ENCODE measurements around the gene DAG1.
A peak's percentile ranks its signal among the peaks of the same experiment; 100 is the strongest.

Gene DAG1

DNA sequence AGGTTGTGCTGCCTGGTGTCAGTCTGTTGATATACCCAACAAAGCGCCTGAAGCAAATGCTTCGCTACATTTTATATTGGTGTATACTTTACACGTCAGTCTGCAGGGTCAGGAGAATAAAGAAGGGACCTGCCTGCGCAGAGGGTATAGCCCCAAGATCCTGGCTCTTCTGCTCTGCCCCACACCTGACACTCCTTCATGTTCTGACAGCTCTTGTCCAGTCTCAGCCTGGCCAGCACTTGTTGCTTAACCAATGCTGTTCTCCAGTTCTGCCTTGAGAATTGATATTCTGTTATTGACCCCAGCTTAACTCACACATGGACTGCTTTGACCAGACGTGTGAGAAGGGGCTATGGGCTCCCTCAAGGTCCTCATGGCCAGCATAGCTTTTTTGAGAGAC is 48.4 kb downstream of the DAG1 start:
- no peak for DNase-seq (ENCODE audit: low spot score)

DNA sequence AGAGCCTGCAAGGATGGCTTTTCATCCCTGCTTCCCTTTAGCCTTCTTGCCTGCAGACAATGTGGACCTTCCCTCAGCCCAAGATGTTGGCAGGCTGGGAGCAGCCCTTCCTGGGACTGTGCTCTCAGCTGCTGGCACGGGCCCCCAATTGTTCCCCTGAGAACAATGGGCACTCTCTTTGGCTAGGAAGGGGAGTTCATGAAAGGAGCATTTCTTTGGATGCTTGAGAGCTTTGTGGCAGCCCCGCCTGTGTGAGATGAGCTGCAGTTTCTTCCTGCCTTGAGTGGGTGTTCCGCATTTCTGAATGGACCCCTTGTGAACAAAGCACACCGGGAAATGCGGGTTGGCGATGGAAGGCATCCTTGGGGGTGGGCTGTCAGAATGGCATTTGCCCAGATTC is 49.2 kb downstream of the DAG1 start:
- DNase-seq (ENCODE audit: low spot score) = no peak

DNA sequence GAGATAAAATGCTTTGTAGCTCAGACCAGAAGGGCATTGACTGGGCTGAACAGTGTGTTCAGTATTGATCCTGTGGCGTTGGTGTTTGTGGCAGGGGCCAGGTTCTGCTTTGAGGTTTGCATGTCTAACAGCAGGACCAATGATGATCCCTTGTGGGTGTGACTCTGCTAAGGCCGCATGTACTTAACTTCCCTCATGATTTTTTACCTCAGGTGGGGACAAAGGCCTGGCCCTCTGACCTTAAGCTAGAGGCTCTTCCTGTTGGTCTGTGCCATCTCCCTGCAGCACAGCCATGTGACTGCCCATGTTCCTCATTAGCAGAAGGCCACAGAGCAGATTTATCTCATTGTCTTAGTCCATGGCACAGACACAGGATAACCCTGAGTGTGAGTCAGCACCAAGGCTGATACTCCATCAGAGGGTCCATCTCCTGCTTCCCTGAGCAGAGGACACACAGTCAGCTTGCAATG is 49.9 kb downstream of the DAG1 start:
- no peak for DNase-seq (ENCODE audit: low spot score)

DNA sequence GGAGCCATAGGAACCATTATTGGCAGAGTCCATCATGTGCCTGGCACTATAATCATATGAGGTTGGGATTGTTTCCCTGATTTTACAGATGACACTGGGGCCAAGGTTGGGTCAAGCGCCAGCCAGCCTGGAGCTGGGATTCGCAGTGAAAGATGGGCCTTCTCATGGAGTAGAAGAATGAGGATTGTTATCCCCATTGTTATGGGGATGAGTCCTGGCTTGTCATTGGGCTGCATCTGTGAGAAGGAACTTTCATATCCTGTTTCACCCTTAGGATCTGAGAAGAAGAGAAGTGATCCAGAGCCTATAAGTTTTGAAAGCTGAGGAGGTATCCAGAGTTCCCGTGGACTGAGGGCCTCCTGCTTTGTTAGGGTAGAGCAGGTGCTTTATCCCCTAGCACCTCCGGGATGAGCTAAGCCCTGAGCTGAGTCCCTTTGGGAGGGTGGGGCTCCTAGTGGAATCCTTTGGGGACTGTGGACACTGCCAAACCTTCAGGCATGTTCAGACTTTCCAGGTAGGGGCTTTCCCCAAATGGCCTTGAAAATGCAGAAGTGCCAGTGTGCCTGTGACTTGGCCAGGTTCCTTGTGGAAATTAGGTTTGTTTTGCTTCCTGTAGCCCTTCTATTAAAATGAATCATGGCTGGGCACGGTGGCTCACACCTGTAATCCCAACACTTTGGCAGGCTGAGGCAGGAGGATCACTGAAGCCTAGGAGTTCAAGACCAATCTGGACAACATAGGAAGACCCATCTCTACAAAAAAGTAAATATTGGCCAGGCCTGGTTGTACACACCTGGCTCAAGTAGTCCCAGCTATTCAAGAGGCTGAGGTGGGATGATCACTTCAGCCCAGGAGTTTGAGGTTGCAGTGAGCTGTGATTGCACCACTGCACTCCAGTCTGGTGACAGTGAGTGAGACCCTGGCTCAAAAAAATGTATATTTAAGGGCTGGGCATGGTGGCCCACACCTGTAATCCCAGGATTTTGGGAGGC is 54.0 kb downstream of the DAG1 start:
- DNase-seq (ENCODE audit: low spot score) = no peak

DNA sequence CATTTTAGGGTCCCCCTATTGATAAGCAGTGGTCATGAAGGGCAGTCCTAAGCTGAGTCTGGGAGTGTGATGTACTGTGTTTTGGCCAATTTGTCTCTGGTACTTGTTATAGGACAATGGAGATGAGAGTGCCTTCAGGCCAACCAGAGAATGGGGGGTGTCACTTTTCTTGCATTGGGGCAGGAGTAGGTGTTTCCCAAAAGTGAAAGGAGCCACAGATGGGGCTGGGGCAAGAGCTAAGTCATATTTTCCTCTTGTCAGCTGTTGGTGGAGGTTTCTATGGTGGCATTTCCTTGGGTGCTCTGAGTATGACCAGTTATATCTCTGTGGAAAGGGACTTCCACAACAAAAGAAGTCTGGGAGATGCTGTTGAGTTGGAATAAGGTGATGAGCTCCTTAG is 59.5 kb downstream of the DAG1 start:
- DNase-seq (ENCODE audit: low spot score) = no peak

DNA sequence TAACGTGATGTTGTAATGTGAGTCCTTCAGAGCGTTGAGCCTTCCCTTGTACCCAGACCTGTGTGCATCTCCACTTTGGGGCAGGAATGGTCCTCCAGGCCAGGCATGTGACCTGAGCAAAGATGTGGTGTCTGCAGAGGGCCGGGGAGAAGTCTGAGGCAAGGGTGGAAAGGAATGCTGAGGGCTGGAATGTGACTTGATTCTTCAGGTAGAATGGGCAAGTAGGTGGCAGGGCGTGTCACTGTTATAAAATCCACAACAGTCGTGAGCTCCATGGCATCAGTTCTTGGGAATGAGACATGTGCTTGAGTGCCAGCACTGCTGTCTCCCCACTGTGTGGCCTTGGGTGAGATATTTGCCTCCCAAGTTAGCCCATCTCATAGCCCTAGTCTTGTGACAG is 60.2 kb downstream of the DAG1 start:
- DNase-seq (ENCODE audit: low spot score) = no peak

DNA sequence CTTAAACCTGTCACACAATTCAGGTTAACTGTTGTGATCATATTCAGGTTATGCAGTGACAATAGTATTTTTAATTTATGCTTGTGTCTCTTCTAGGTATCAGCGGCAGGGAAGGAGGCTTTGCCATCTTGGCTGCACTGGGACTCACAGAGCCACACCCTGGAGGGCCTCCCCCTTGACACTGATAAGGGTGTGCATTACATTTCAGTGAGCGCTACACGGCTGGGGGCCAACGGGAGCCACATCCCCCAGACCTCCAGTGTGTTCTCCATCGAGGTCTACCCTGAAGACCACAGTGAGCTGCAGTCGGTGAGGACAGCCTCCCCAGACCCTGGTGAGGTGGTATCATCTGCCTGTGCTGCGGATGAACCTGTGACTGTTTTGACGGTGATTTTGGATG is 60.6 kb downstream of the DAG1 start:
- no peak for DNase-seq (ENCODE audit: low spot score)

DNA sequence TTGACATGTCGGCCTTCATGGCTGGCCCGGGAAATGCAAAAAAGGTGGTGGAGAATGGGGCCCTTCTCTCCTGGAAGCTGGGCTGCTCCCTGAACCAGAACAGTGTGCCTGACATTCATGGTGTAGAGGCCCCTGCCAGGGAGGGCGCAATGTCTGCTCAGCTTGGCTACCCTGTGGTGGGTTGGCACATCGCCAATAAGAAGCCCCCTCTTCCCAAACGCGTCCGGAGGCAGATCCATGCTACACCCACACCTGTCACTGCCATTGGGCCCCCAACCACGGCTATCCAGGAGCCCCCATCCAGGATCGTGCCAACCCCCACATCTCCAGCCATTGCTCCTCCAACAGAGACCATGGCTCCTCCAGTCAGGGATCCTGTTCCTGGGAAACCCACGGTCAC is 61.2 kb downstream of the DAG1 start:
- no peak for DNase-seq (ENCODE audit: low spot score)

DNA sequence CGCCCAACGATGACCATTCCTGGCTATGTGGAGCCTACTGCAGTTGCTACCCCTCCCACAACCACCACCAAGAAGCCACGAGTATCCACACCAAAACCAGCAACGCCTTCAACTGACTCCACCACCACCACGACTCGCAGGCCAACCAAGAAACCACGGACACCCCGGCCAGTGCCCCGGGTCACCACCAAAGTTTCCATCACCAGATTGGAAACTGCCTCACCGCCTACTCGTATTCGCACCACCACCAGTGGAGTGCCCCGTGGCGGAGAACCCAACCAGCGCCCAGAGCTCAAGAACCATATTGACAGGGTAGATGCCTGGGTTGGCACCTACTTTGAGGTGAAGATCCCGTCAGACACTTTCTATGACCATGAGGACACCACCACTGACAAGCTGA is 61.6 kb downstream of the DAG1 start:
- no peak for DNase-seq (ENCODE audit: low spot score)

DNA sequence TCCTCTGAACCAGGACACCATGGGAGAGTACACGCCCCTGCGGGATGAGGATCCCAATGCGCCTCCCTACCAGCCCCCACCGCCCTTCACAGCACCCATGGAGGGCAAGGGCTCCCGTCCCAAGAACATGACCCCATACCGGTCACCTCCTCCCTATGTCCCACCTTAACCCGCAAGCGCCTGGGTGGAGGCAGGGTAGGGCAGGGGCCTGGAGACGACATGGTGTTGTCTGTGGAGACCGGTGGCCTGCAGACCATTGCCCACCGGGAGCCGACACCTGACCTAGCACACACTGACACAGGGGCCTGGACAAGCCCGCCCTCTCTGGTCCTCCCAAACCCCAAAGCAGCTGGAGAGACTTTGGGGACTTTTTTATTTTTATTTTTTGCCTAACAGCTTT is 63.0 kb downstream of the DAG1 start:
- no peak for DNase-seq (ENCODE audit: low spot score)

DNA sequence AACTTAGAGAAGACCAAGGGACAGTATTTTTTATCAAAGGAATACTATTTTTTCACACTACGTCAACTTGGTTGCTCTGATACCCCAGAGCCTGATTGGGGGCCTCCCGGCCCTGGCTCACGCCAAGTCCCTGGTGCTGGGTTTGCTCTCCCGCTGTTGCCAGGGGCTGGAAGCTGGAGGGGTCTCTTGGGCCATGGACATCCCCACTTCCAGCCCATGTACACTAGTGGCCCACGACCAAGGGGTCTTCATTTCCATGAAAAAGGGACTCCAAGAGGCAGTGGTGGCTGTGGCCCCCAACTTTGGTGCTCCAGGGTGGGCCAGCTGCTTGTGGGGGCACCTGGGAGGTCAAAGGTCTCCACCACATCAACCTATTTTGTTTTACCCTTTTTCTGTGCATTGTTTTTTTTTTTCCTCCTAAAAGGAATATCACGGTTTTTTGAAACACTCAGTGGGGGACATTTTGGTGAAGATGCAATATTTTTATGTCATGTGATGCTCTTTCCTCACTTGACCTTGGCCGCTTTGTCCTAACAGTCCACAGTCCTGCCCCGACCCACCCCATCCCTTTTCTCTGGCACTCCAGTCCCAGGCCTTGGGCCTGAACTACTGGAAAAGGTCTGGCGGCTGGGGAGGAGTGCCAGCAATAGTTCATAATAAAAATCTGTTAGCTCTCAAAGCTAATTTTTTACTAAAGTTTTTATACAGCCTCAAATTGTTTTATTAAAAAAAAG is 63.9 kb downstream of the DAG1 start:
- no peak for DNase-seq (ENCODE audit: low spot score)

DNA sequence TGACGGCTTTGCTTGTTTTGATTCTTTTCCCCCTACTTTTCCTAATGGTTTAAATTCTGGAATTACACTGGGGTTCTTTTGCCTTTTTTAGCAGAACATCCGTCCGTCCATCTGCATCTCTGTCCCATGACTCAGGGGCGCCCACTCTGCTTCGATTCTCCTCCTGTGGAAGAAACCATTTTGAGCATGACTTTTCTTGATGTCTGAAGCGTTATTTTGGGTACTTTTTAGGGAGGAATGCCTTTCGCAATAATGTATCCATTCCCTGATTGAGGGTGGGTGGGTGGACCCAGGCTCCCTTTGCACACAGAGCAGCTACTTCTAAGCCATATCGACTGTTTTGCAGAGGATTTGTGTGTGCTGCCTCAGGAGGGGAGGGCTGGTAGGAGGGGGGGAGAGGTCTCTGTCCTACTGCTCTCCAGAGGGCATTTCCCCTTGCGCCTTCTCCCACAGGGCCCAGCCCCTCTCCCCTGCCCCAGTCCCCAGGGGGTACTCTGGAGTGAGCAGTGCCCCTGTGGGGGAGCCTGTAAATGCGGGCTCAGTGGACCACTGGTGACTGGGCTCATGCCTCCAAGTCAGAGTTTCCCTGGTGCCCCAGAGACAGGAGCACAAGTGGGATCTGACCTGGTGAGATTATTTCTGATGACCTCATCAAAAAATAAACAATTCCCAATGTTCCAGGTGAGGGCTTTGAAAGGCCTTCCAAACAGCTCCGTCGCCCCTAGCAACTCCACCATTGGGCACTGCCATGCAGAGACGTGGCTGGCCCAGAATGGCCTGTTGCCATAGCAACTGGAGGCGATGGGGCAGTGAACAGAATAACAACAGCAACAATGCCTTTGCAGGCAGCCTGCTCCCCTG is 64.7 kb downstream of the DAG1 start:
- peak; percentile 77 for DNase-seq (ENCODE audit: low spot score)

DNA sequence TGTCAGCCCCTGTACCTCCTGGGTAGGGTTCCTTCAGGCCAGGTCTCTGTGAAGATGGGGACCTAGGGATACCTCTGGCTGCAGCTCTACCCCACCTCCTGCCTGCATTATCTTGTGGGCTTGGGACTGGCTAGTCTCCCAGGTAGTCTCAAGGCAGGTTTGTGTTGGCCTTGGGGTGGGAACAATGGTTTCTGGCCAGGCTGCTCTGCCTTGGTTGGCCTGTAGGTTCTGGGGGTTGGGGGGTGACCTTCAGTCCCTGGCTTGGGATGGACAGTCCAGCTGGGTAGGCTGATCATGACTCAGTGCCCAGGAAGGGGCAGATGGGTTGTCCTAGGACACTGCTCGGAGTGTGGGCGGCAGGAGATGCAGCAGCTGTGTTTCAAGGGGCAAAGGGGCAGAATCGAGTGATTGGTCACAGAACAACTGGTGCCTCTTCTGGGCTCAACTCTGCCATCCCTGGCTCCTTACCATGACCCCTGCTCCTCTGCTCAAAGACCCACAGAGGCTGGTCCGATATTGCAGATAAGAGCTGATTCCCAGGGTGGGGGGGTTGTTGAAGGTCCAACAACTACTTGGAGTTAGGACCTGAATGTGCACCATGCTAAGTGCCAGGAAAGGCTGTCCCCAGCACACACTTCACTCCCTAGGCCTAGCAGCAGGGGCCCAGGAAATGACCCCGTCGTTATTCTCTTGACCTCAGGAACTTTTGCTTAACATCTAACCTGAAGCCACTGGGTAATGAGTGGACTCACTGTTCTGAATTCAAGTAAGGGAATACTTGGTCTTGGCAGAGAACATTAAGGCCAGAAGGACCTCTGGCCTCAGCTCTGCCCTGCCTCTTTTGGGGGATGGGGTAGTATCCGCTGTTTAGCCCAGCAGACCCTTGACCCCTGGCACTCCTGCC is 66.2 kb downstream of the DAG1 start:
- DNase-seq (ENCODE audit: low spot score) = no peak

DNA sequence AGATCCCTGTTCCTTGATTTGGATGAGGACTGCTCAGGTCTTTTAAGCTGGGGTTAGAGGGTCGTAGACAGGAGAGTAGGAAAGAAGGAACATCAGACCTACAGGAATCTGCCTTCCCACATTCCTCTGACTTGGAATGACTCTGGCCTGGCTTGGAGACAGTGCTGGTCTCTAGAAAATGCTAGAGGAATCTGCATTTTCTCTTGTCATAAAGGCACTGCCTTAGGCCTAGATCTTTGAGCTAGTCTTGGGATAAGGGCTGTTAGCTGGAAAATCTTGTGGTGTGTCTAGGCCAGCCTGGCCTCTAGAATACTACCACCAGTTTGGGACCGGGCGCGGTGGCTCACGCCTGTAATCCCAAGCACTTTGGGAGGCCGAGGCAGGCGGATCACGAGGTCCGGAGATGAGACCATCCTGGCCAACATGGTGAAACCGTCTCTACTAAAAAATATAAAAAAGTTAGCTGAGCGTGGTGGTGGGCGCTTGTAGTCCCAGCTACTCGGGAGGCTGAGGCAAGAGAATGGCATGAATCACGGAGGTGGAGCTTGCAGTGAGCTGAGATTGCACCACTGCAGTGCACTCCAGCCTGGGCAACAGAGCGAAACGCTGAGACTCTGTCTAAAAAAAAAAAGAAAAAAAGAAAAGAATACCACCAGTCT is 66.9 kb downstream of the DAG1 start:
- DNase-seq (ENCODE audit: low spot score) = no peak

DNA sequence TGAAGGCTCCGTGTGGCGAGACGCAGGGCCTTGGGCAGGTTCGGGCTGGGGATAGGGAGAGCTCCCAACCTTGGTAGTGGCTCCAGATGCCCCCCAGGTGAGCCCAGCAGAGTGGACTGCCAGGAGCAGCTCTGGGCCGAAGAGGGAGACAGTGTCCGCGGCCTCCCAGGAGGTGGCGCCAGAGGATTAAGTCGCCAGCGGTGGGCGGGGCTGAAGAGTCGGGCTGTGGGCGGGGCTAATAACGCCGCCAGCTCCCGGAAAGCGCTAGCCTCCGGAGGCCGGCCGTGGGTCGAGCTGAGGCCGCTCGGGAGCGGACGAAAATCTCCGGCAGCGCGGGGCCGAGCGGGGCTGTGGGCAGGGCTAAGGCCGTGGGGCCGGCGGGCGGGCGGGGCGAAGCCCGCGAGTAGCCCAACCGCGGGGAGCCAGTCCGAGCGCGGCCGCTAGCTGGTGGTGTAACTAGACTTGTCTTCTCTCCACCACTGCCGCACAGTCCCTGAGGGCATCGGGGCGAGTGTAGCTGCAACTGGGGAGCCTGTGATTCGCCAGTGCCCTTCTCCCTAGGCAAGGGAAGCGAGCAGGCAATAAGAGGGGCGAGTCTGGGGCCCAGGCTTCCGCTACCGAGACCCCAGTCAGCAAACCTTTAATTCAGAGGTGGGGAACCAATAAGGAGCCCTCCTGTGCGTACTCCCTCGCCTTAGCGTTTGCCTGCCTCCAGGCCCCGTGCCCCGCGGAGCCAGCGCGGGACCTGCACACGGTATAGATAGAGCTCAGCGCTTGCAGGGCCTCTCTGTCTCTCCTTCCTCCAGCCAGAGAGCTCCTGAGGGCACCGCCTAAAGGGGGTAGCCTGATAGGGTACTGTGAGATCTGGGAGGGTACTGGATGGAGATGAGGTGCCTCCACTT is 69.8 kb downstream of the DAG1 start:
- peak; percentile 94 for DNase-seq (ENCODE audit: low spot score)

DNA sequence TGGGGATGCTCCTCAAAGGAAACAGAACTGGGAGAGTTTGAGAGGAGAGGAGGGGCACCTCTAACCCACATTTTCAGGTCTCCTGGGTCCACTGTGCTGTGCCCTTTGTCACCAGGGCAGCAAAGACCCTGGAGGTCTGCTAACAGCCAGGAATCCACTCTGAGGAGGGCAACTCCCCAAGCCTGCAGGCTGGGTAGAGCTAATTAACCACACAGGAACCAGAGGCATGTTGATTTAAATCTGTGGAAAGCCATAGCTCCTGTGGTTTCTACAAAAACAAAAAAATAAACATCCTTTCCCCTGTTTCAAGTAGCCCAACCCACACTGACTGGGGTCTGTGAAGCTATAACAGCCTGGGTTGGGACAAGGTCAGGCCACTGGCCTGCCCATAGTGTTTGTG is 82.0 kb downstream of the DAG1 start:
- DNase-seq (ENCODE audit: low spot score) = no peak

DNA sequence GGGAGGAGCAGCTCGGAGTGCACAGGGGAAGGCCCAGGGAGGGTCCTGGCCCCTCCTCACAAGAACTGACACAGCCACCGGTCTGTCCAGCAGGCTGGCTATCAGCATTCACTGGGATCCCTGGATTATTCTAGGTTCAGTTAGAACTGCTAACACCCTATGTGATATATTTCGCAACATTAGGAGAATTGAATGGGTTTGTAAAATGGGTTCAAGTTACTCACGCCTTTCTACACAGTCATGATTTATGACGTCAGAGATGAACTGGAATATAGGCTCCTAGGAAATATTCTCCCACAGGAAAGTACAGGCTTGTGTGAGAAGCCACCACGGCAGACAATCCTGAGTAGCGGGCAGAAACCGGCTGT is 83.2 kb downstream of the DAG1 start:
- DNase-seq (ENCODE audit: low spot score) = no peak

DNA sequence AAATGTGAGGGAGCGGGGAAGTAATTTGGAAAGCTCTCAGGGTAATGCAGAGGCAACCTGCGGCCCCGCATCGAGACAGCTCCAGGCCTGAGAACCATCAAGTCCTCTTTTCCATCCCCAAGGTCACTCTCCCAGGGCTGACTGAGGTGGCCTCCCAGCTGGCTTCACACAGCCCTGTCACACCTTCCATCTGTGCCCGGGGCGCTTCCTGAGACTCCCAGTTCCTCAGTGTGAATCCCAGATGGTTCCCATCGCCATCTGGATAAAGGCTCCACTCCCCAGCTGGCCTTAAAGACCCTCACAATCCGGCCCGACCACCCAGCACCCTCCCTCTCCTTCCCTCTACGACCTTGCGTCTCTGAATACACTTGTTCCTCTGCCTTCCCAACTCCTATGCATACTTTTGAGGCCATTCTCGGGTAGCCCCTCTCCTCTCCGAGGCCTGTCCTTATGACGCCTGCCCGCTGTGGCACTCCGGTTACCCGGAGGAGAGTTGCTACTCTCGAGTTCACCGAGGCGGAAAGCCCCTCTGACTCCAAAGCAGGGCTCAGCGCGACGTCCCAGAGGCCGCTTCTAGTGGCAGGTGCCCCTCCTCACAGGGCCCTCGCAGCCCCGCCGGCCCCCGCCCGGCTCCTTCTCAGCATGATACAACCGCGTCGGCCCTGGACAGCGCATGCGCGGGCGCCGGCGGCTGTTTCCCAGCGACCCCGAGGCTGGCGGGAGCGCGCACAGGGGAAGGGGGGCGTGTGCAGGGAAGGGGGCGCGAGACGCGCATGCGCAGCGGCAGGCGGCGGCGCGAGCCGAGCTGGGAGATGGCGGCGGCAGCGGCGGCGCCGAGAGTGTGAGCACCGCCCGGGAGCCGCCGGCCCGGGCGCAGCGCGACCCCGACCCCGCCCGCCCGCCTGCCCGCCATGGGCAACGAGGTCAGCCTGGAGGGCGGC is 83.9 kb downstream of the DAG1 start, which contains the start of gene BSN:
Gene BSN, plus strand, starts transcription at position 786 of the 941 bp plus-strand sequence. Its CDS starts 126 bp downstream, at position 912.
- DNase-seq (ENCODE audit: low spot score) = peak; percentile 84
